ENCODE measurements around the gene LPIN3. TPM values are rescaled to one million over a fixed set of nuclear protein-coding genes. Genes with fewer than 3 reads are reported as not detected.

LPIN3 gene
- total and polyA plus RNA-seq, 7 donors, result 0.57 to 3.0 (median 1.5) TPM

DNA sequence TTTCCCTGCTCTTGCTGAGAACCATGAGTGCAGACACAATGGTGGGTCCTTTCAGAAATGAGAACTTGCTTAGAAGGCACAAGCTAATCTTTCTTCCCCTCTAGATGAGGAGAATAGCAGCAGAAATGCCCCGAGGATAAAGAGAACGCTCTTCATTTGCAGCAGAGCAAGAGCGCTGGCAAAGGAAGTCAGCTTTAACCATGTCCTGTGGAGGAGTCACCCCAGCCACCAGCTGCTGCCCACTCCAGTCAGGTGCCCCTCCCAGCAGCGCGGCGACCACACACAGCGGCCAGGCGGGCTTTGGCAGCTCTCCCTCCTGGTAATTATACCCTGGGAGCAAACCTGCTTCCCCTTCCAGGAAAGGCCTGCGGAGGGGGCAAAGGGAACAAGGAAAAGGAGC is 68.4 kb downstream of the LPIN3 start:
- intact Hi-C loops (cut with DNase I), result loop anchor here in 1 of 2 donors (5.0 kb wide), 1 partner anchor 237 kb away; no protein-coding TSS in a partner anchor
- no peaks in the 10 kb centered on the region for H3K9me3 ChIP-seq
- DNase-seq (peak; percentile 41 to 82), ATAC-seq (peak; percentile 52 to 73 (median 58))
- TF ChIP-seq, protein P1, sequence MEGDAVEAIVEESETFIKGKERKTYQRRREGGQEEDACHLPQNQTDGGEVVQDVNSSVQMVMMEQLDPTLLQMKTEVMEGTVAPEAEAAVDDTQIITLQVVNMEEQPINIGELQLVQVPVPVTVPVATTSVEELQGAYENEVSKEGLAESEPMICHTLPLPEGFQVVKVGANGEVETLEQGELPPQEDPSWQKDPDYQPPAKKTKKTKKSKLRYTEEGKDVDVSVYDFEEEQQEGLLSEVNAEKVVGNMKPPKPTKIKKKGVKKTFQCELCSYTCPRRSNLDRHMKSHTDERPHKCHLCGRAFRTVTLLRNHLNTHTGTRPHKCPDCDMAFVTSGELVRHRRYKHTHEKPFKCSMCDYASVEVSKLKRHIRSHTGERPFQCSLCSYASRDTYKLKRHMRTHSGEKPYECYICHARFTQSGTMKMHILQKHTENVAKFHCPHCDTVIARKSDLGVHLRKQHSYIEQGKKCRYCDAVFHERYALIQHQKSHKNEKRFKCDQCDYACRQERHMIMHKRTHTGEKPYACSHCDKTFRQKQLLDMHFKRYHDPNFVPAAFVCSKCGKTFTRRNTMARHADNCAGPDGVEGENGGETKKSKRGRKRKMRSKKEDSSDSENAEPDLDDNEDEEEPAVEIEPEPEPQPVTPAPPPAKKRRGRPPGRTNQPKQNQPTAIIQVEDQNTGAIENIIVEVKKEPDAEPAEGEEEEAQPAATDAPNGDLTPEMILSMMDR (IDR thresholded peaks at IDR 0.05), result no peak
- peaks cover 0 to 34% of the 10 kb centered on the region in 2 donors for H3K36me3 ChIP-seq (ENCODE audit: insufficient read depth in 1 of 2, low read depth in 1 of 2)
- peaks cover 62% of the 10 kb centered on the region for H3K4me1 ChIP-seq
- no peaks in the 10 kb centered on the region for H3K27me3 ChIP-seq (ENCODE audit: insufficient read depth in 3 of 3, low read length in 2 of 3)
- H3K4me3 ChIP-seq, result no peak overlapping the region
- 10 to 19% (median 13%) methylated on average over 9 of the region's 9 CpGs for WGBS, 3 donors
- H3K27ac ChIP-seq, result peak overlapping the region; percentile 68

Other genes with a start within 250 kb of the LPIN3 start
- 10 to 100 TPM; 21.7 to 43.1 (median 28.0) TPM for gene PLCG1, start 203.3 kb upstream of the LPIN3 start, total RNA-seq
- gene PLCG1, start 203.3 kb upstream of the LPIN3 start, polyA plus RNA-seq, result 10 to 100 TPM; 16.0 to 26.0 (median 19.7) TPM
- 10 to 100 TPM; 39.6 to 47.7 (median 45.2) TPM for gene ZHX3, start 23.1 kb upstream of the LPIN3 start, total RNA-seq
- gene ZHX3, start 23.1 kb upstream of the LPIN3 start, polyA plus RNA-seq, result 10 to 100 TPM in 2 of 3 donors, 1 to 10 TPM in 1; 7.0 to 30.2 (median 10.5) TPM
- gene EMILIN3, start 26.0 kb downstream of the LPIN3 start, total RNA-seq, result 1 to 10 TPM in 1 of 4 donors, under 1 TPM in 2, not detected in 1; 0.12 to 1.1 (median 0.23) TPM
- gene EMILIN3, start 26.0 kb downstream of the LPIN3 start, polyA plus RNA-seq, result 1 to 10 TPM in 1 of 3 donors, under 1 TPM in 2; 0.15 to 1.5 (median 0.70) TPM